ENCODE measurements around the gene RUNDC3A.

The RUNDC3A gene

DNA sequence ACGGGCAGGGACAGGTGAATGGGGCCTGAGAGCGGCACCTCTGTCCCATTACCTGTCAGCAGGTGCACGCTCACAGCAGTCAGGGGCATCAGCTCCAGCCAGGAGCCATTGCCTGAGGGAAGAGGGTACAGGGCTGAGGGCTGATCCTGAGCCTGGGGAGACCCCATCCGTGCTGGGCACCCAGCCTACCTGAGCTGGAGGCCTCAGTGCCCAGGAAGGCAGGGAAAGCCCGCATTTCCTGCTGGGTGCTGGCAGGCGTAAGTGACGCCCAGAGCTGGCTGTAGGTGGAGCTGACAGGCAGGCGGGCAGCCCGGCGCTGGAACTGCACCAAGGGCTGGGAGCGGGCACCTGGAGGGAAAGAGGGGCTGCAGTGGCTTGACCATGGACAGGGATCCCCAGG lies 47.8 kb downstream of the RUNDC3A start:
- Histone ChIP-seq H3K79me2 (ENCODE audit: insufficient read depth, low read length) (no peaks in the 10 kb centered on the region; the same call in 1 of the 2 replicates), H3K27ac (ENCODE audit: low read depth, low read length) (no peak overlapping the region), H3K9me2 (replicated peaks; ENCODE audit: insufficient read depth, low read length) (no peaks in the 10 kb centered on the region), H3F3A (ENCODE audit: insufficient read depth) (peaks cover 6% of the 10 kb centered on the region; the same call in 1 of the 2 replicates), H3K36me3 (ENCODE audit: low read length) (no peaks in the 10 kb centered on the region), H3K27me3 (ENCODE audit: low read length) (no peaks in the 10 kb centered on the region), H3K9me3 (ENCODE audit: insufficient read depth, low read length) (no peaks in the 10 kb centered on the region), H3K9ac (ENCODE audit: low read length) (no peak overlapping the region), H3K4me2 (ENCODE audit: low read depth, low read length, poor library complexity, severe bottlenecking) (no peak overlapping the region), H3K4me3 (ENCODE audit: insufficient read depth, low read length, poor library complexity, severe bottlenecking) (no peak overlapping the region), H4K20me1 (ENCODE audit: low read depth, low read length) (no peaks in the 10 kb centered on the region), H2AFZ (ENCODE audit: low read depth, low read length, severe bottlenecking) (no peak overlapping the region)
- TF ChIP-seq CTCF (IDR thresholded peaks at IDR 0.05; ENCODE audit: insufficient read depth, low read length, poor library complexity, severe bottlenecking) (no peak), EZH2phosphoT487 (conservative IDR thresholded peaks at IDR 0.05; ENCODE audit: low read length) (no peak)

GRCh38 chr17:44358066-44358465 lies 49.7 kb downstream of the RUNDC3A start:
- Histone ChIP-seq H3K4me2 (ENCODE audit: low read depth, low read length, poor library complexity, severe bottlenecking) (no peak overlapping the region), H3K9me3 (ENCODE audit: insufficient read depth, low read length) (no peaks in the 10 kb centered on the region), H4K20me1 (ENCODE audit: low read depth, low read length) (no peaks in the 10 kb centered on the region)

DNA sequence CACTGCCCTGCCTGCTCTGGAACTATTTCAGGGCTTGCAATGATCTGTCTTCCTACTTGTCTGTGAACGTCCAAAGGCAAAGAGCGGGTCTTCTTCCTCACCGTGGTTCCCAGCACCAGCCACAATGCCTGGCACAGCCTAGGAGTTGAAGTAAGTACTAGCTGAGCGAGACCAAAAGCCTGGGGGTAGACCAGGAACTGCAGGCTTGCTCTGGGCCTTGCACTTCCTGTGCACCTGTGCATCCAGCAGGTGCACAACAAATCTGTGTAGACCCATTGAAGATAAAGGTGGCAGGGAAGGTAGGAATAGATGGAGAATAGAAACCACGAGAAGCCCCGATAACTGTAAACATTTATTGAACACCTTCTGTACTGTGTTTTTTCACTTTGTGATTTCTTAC lies 50.6 kb downstream of the RUNDC3A start:
- H3K79me2 ChIP-seq (ENCODE audit: insufficient read depth, low read length), result no peaks in the 10 kb centered on the region
- no peak overlapping the region for H3K27ac ChIP-seq (ENCODE audit: low read depth, low read length)
- H3F3A ChIP-seq (ENCODE audit: insufficient read depth), result no peaks in the 10 kb centered on the region
- no peaks in the 10 kb centered on the region for H3K36me3 ChIP-seq (ENCODE audit: low read length)
- TF ChIP-seq EZH2phosphoT487 (conservative IDR thresholded peaks at IDR 0.05; ENCODE audit: low read length), result no peak
- TF ChIP-seq CTCF (IDR thresholded peaks at IDR 0.05; ENCODE audit: insufficient read depth, low read length, poor library complexity, severe bottlenecking), result no peak
- H3K27me3 ChIP-seq (ENCODE audit: low read length), result no peaks in the 10 kb centered on the region
- H2AFZ ChIP-seq (ENCODE audit: low read depth, low read length, severe bottlenecking), result no peak overlapping the region
- H3K9me2 ChIP-seq (replicated peaks; ENCODE audit: insufficient read depth, low read length), result no peaks in the 10 kb centered on the region
- H3K4me2 ChIP-seq (ENCODE audit: low read depth, low read length, poor library complexity, severe bottlenecking), result no peak overlapping the region
- H3K9me3 ChIP-seq (ENCODE audit: insufficient read depth, low read length), result no peaks in the 10 kb centered on the region
- H3K4me3 ChIP-seq (ENCODE audit: insufficient read depth, low read length, poor library complexity, severe bottlenecking), result no peak overlapping the region
- H4K20me1 ChIP-seq (ENCODE audit: low read depth, low read length), result no peaks in the 10 kb centered on the region
- H3K9ac ChIP-seq (ENCODE audit: low read length), result no peak overlapping the region

More at GRCh38 chr17:44358066-44358465, 49.7 kb downstream of the RUNDC3A start:
- Histone ChIP-seq H3K9me2 (replicated peaks; ENCODE audit: insufficient read depth, low read length) (no peaks in the 10 kb centered on the region), H3K9ac (ENCODE audit: low read length) (no peak overlapping the region), H3K4me3 (ENCODE audit: insufficient read depth, low read length, poor library complexity, severe bottlenecking) (no peak overlapping the region), H3K36me3 (ENCODE audit: low read length) (no peaks in the 10 kb centered on the region), H2AFZ (ENCODE audit: low read depth, low read length, severe bottlenecking) (no peak overlapping the region), H3K79me2 (ENCODE audit: insufficient read depth, low read length) (no peaks in the 10 kb centered on the region; the same call in 1 of the 2 replicates), H3K27ac (ENCODE audit: low read depth, low read length) (no peak overlapping the region), H3K27me3 (ENCODE audit: low read length) (no peaks in the 10 kb centered on the region), H3F3A (ENCODE audit: insufficient read depth) (peaks cover 3% of the 10 kb centered on the region; the same call in 1 of the 2 replicates)
- TF ChIP-seq EZH2phosphoT487 (conservative IDR thresholded peaks at IDR 0.05; ENCODE audit: low read length), result no peak
- TF ChIP-seq CTCF (IDR thresholded peaks at IDR 0.05; ENCODE audit: insufficient read depth, low read length, poor library complexity, severe bottlenecking), result no peak

Data from SU-DHL-6 (cell line).